Bone marrow (tissue), 2 donors: ENCODE results near the gene ACVR2A.

Source experiments
- DNase-seq, 2 donors: peaks; one replicate each; lab custom pipeline; 2025; lab: John Stamatoyannopoulos, UW

Gene ACVR2A

GRCh38 chr2:147924647-147925046 is 79.8 kb downstream of the ACVR2A start:
- no peak for DNase-seq

- no peak for DNase-seq
Observed at GRCh38 chr2:147925886-147926285, 81.1 kb downstream of the ACVR2A start.

- no peak for DNase-seq
Observed at GRCh38 chr2:147927053-147927588, 82.3 kb downstream of the ACVR2A start.

GRCh38 chr2:147933931-147934330 is 89.1 kb downstream of the ACVR2A start:
- no peak for DNase-seq

GRCh38 chr2:147934881-147935620 is 90.2 kb downstream of the ACVR2A start:
- no peak for DNase-seq

GRCh38 chr2:147937744-147938349 is 93.0 kb downstream of the ACVR2A start:
- DNase-seq, result peak in 1 of 2 donors; percentile 2

- DNase-seq, result no peak
Observed at GRCh38 chr2:147939313-147939712, 94.5 kb downstream of the ACVR2A start.

- no peak for DNase-seq
Observed at GRCh38 chr2:147945660-147946059, 100.8 kb downstream of the ACVR2A start.

GRCh38 chr2:147952118-147952517 is 107.3 kb downstream of the ACVR2A start:
- no peak for DNase-seq

- no peak for DNase-seq
Observed at GRCh38 chr2:147968571-147968970, 123.7 kb downstream of the ACVR2A start.

- no peak for DNase-seq
Observed at GRCh38 chr2:147976102-147976501, 131.3 kb downstream of the ACVR2A start.

GRCh38 chr2:147977679-147978078 is 132.8 kb downstream of the ACVR2A start:
- no peak for DNase-seq
